ENCODE data around the gene CCDC122. TPM values are rescaled to one million over a fixed set of nuclear protein-coding genes. Genes with fewer than 3 reads are reported as not detected.

CCDC122 gene
- total RNA-seq (2014; rRNA removed; shearing (Covaris generic)) = 3.5 and 18.0 TPM in 2 replicates

- peak; percentile 93 for DNase-seq (ENCODE audit: low read depth)
Observed at GRCh38 chr13:43878892-43879754, at the start of gene CCDC122. CCDC122 (minus strand) TSS chr13:43879740; CDS start chr13:43869376, 10,364 bp downstream.

DNA sequence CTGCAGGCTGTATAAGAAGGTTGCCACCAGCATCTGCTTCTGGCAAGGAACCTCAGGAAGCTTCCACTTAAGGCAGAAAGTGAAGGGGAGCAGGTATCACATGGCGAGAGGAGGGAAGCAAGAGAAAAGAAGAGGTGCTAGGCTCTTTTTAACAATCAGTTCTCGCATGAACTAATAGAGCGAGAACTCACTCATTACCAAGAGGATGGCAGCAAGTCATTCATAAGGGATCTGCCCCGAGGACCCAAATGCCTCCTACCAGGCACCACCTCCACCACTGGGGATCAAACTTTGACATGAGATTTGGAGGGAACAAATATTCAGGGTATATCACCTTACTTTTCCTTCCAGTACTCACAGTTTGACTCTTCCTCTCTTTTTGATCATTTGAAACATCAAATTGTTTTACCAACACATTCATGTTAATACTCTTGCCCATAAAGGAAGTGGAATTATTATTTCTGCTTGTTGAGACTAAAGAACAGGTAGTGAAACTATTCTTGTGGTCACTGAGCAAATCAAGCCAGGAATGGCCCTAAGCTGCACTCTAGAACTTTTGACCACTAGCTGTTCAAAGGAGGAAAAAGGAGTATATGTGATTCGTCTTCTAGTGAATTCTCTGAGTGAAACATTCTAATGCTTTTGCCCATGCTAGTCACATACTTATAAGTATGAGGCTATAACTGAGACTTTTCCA is 45.2 kb upstream of the CCDC122 start:
- DNase-seq (ENCODE audit: low read depth) = no peak

DNA sequence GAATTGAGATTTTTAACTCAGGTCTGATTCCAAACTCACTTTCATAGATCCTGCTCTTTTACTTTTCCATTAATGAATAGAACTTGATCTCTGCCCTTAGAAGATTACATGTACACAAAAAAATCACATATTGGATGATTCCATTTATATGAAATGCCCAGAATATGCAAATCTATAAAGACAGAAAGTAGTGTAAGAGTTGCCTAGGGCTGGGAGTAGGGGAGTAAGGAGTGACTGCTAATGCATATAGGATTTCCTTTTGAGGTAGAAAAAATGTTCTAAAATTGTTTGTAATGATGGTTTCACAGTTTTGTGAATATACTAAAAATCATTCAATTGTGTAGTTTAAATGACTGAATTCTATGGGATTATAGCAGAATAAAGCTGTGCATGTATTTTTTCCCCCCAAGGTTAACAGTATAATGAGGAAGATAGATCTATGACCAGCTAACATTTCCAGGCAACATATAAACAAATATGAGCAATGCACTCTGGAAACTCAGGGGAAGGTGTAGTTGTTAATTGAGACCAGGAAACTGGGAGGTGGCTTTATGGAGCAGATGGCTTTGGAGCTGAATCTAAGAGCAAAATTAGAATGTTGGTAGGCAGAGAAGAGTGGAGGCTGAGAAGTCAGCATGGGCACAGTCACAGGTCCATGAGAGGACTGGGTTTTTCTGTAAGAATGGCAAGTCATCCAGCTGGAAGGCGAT is 41.6 kb upstream of the CCDC122 start:
- DNase-seq (ENCODE audit: low read depth) = no peak

- no peak for DNase-seq (ENCODE audit: low read depth)
Observed at GRCh38 chr13:43918636-43919035, 39.1 kb upstream of the CCDC122 start.

DNA sequence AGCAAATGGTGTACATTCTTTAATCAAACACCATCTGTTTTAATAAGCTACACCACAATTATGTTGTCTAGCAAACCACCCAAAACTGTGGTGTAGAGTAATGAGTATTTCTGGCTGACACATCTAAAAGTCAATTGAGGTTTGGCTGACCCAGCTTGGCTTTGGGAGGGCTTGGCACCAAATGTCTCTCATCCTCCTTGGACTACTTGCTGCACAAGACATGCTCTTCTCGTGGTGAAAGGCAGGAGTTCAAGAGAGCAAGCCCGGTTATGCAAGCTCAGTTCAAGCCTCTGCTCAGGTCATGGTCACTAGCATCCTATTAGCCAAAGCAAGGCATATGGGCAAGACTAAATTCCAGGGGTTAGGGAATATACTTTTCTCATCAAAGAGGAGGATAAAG is 37.3 kb upstream of the CCDC122 start:
- no peak for DNase-seq (ENCODE audit: low read depth)

DNA sequence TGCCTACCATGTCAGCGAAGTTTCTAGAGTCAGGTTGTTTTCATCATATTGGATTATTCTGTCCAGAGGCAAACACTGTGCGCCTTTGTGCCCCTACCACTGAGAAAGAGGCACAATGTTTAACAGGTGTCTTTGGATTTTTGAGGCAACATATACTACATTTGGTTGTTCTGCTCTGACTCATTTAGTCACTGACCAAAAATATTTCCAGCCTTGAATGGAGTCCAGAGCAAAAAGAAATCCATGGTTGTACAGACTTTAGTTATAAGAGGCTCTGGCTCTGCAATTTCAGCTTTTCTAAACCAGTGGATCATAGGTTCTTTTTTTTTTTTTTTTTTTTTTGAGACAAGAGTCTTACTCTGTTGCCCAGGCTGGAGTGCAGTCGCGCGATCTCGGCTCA is 35.9 kb upstream of the CCDC122 start:
- DNase-seq (ENCODE audit: low read depth) = peak; percentile 15

DNA sequence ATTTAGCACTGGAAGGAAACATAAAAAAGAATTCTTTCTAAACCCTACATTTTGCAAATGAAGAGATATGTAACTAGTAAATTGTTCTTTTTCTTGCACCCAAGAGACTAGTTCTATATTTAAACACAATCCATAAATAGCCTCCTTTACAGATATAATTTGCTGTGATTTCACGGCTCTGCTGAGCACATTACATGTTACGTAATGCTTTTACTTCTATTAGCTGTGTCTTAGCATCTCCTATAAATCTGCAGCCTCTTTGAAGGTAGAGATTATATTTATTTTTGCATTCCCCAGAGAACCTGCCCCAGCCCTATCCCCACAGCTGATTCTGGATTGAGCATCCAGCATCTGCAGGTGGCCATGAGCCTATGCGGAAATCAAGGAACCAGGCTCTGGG is 32.3 kb upstream of the CCDC122 start:
- DNase-seq (ENCODE audit: low read depth) = no peak

DNA sequence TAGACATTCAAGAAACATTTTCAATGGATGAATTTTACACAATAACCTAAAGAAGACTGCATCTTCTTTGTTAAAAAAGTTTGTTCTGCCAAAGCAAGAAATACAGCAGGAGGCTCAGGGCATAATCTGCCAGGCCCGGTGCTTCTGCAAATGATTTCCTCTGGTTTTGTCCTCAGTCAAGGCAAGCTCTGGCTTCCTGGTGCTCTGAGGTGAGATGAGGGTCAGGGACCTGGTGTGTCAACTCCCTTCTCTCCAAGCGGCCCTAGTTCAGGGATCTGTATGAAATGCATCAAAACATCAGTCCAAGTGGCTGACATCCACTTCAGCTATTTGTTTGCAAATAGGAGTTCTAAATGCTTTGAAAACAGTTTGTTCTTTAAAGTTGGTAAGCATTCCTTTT is 31.7 kb upstream of the CCDC122 start:
- no peak for DNase-seq (ENCODE audit: low read depth)

- DNase-seq (ENCODE audit: low read depth) = no peak
Observed at GRCh38 chr13:43910856-43911255, 31.3 kb upstream of the CCDC122 start.

DNA sequence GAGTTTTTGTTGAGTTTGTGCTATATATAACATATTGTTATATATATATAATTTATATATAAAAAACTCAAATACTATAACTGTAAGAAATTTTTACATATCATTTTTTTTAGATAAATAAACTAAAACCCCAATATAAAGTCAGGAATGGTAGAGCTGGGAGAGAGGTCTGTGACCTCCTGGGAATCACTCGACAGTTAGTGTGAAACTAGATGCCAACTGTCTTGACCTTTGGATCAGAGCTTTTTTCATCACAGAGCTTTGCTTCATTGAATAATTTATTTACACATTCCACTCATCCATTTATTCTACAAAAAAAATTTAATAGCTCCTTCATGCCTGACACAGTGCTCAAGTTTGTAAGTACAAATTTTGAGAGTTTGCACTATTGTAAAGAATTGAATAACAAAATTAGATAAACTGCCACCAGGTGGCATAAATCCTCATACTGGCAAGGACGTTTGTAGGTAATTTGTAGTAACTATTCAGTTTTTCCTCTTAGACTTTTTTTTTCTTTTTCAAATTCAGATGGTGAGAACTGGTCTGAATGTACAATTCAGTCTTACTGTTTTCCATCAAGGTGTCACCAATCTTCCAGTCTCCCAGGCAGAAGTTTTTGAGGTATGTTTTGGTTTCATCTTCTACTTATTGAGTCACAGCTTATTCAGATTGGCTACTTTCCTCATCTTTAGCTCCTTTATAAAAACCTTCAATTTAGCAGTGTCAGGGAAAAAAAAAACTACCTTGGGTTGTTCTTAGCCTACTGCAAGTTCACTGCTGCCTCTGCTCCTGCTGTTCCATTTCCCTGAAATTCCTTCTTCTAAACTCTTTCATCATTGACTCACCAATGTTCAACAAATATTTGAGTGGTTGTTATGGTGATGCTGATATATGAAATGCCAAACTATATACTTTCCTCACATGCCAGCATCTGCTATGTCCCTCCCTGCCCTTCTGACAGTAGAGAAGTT is 28.9 kb upstream of the CCDC122 start:
- DNase-seq (ENCODE audit: low read depth) = peak; percentile 64

DNA sequence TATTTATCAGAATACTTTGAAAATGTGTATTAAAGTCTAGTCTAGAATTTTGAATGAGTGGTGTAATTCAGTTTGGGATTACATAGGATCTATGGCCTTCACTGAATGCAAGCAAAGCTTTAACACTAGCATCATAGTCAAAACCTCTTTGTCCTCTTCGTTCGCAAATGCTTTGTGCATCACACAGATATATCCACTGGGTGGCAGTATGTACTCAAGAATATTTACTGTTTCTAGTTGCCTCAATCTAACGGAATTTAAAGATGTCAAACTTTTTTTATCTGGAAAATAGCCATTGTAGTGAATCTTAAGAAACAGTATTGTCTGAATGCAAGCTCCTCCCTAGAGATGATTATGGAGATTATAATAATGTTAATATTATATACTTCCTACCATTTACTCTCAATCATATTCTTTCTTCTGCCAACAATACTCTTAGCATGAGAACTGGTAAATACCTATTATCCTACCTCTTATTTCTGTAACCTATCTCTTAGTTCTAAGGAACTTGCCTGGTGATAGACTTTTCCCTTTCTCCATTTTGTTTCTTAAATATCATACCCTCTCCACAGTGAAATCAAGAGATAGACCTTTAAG is 26.0 kb upstream of the CCDC122 start:
- DNase-seq (ENCODE audit: low read depth) = peak; percentile 61

DNA sequence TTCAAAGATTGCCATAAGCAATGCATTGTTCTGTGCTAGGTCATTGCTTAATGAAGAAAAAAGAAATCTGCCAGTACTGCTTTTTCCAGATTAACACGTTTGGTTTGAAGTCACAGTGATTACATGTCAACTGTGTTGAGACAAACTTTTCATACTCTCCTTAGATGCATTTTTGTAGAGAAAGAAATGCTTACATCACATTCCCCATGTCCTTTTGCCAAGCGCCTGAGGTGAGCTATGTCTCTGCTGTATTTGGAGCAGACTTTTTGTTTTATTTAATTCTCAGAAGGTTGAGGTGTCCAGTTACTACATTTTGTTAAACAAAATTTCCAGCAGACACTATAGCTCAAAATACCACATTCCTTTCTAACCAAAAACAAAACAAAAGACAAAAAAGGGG is 16.4 kb upstream of the CCDC122 start:
- DNase-seq (ENCODE audit: low read depth) = no peak

- no peak for DNase-seq (ENCODE audit: low read depth)
Observed at GRCh38 chr13:43894438-43894837, 14.9 kb upstream of the CCDC122 start.

- DNase-seq (ENCODE audit: low read depth) = no peak
Observed at GRCh38 chr13:43884222-43884621, 4.7 kb upstream of the CCDC122 start.

- no peak for DNase-seq (ENCODE audit: low read depth)
Observed at GRCh38 chr13:43883631-43884030, 4.1 kb upstream of the CCDC122 start.

DNA sequence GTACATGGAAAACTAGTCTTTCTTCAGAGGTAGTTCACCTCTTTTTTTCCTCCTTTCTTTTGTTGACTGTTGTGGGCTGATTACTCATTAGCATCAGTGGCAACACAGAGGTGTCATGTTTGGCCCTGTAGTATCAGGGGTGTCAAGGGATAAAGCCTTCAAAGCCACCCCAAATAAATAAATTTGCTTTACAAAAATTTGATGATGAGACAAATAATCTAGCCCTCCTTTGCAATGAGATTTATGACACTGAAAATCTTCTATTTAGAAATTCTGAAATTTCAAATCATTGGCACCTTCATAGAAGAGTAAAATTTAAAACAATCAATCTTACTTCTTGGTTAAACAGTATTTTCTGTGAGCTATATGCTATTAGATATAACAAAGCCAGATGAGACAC is 2.0 kb upstream of the CCDC122 start:
- DNase-seq (ENCODE audit: low read depth) = no peak

- DNase-seq (ENCODE audit: low read depth) = peak; percentile 10
Observed at GRCh38 chr13:43880926-43881325, 1.4 kb upstream of the CCDC122 start.

DNA sequence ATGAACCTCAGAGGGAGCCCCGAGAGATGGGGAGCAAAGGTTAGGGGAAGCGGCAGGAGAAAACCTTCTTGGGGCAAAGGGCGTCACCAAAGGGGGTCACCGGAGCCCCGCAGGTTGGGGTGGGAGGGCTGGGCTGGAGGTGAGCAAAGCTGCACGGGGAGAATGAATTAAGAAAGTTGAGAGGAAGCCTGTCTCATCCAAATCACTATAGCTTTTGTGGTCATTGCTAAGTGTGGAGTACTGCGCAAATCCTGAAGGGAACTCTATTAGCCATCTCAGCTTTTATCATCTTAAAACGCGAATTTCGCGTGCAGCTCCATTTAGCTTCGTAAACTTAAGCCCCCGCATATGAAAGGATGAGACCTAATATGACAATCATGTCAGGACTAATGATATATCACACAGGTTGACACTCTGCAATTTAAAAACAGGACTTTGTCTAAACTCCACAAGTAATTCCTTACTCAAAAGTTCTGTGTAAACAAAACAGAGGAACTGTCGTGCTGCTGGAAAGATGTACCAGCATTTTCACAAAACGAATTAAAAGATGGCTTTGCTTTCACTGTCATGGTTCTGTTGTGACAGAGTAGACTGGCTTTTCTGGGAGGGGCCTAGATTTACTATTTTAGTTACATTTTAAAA is 795 bp upstream of the CCDC122 start:
- DNase-seq (ENCODE audit: low read depth) = peak; percentile 13

- peak; percentile 4 for DNase-seq (ENCODE audit: low read depth)
Observed at GRCh38 chr13:43879755-43880181, 228 bp upstream of the CCDC122 start, which contains the start of gene LACC1. LACC1 (plus strand) TSS chr13:43879904; CDS start chr13:43880986, 1,082 bp downstream.

- peak; percentile 19 for DNase-seq (ENCODE audit: low read depth)
Observed at GRCh38 chr13:43877766-43878165, 1.8 kb downstream of the CCDC122 start.
